Spinal cord (tissue), 10 donors: ENCODE data around the gene MFSD11. TPM values are rescaled to one million over a fixed set of nuclear protein-coding genes. Genes with fewer than 3 reads are reported as not detected.
A peak's percentile ranks its signal among the peaks of the same experiment; 100 is the strongest.
"Not testable (repeated sequence)": the region's sequence is repeated elsewhere in the genome, so short reads cannot be mapped to it uniquely, and the experiment has no call there.

Experiments used
- DNase-seq, 6 donors: peaks; one replicate each; pipeline versions ENCODE4 v3.0.0 to v3.0.0-alpha.2; 2013 to 2015; ENCODE audit warnings: low spot score in 6 of 6, low read depth in 4 of 6
- H3K27ac ChIP-seq: one replicate; pipeline ENCODE4 v1.5.1; 2013; ENCODE audit warnings: low read depth, low read length, control low read depth
- H3K27me3 ChIP-seq: one replicate; pipeline ENCODE4 v1.6.1; 2013; ENCODE audit warnings: low read length; ENCODE audit not compliant: control insufficient read depth, insufficient read depth
- H3K36me3 ChIP-seq: one replicate; pipeline ENCODE4 v1.6.1; 2013; ENCODE audit warnings: low read length; ENCODE audit not compliant: control insufficient read depth, insufficient read depth
- H3K4me1 ChIP-seq: one replicate; pipeline ENCODE4 v1.6.1; 2013; ENCODE audit warnings: low read length; ENCODE audit not compliant: control insufficient read depth, insufficient read depth
- H3K4me3 ChIP-seq: one replicate; pipeline ENCODE4 v1.5.1; 2013; ENCODE audit warnings: low read depth, low read length, control low read depth
- H3K9me3 ChIP-seq: one replicate; pipeline ENCODE4 v1.6.1; 2013; ENCODE audit warnings: low read length; ENCODE audit not compliant: control insufficient read depth, insufficient read depth
- WGBS: methylation state at CpG from one replicate; pipeline ENCODE4 v1.1.5; 2013; ENCODE audit warnings: missing lambda C conversion rate; ENCODE audit not compliant: insufficient coverage; 5-methylcytosine and 5-hydroxymethylcytosine counted together
- polyA plus RNA-seq, 2 donors: library from polyadenylated mRNA; unstranded; fragments of 120-200 nt; gene quantifications; one replicate each; pipeline ENCODE4 v1.2.1, GENCODE V29; 2013; ENCODE audit not compliant: insufficient read length in 2 of 2
- total RNA-seq, 2 donors: library from RNA; depleted of rRNA in 1 of 2; stranded (reverse); fragments of 120-200 nt in 1 of 2; fragments of >200 nt in 1 of 2; gene quantifications; one replicate each; pipeline versions ENCODE4 v1.2.3 to v1.2.4, GENCODE V29; 2013 to 2014
- donor health status: healthy.

Gene MFSD11
- total and polyA plus RNA-seq, 4 donors, result 28.9 to 72.9 (median 41.3) TPM

DNA sequence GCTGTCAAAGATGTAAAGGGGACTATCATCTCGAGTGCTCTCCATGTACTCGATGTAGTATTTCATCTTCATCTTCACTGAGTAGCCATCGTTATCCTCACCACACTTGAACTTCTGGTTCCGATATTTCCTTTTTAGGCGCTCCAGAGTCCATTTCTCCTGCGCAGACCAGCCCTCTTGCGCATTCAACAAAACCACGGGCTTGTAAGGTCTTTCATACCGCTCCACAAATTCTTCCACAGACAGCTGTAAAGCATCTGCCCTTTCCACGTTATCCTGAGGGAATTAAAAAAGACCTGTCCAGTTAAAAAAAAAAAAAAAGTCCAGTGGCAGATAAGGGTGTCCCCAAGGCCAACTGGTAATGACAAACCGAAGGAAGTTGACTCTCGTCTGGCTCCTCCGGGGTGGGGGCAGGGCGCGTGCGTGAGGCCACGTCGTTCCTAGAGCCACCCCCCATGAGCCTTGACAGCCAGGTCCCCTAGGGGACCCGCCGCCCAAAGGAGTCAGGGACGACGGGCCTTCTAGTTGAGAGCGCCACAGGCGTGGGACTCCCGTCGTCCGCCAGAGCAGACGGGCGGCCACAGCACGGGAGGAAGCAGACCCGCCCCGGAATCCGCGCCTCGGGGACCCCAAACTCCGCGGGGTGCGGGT, 12.2 kb upstream of the MFSD11 start:
- H3K4me3 ChIP-seq, result peak overlapping the region; percentile 84
- peak in 2 of 6 donors; percentile 39 to 66 for DNase-seq
- 10% methylated on average over 35 of the region's 38 CpGs for WGBS
- no peaks in the 10 kb centered on the region for H3K27me3 ChIP-seq
- H3K4me1 ChIP-seq, result peaks cover 28% of the 10 kb centered on the region
- no peaks in the 10 kb centered on the region for H3K9me3 ChIP-seq
- H3K36me3 ChIP-seq, result peaks cover 43% of the 10 kb centered on the region
- peak overlapping the region; percentile 96 for H3K27ac ChIP-seq

DNA sequence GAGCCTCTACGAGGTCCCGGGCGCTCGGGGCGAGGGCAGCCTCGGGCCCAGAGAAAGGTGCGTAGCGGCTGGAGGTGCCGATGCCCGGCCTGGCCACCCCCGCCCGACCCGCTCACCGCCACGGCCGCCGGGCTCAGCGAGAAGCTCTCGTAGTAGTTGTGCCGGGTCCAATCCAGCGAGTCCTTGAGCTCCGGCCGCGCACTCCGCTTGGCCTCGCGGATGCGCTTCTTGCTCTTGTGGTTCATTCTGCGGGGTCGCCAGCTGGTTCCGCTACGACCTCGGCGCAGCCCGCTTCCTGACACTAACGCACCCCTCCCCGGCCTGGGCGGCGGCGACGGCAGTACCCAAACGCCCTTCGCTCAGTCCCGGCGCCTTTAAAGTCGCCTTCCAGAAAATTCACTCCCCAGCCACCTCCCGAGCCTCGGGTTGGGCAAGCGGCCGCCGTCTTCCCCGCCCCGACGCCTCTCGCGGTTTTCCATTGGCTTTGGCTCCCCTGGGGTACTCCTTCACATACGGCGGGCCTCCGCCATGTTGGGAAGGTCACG, 11.6 kb upstream of the MFSD11 start, which contains the start of gene JMJD6:
Gene JMJD6, minus strand, starts transcription at position 376 of the 545 bp plus-strand sequence. Its CDS starts 131 bp downstream, at position 245.
- 0% methylated on average over 60 of the region's 60 CpGs for WGBS
- Histone ChIP-seq H3K9me3 (no peaks in the 10 kb centered on the region), H3K36me3 (peaks cover 38% of the 10 kb centered on the region), H3K27me3 (no peaks in the 10 kb centered on the region), H3K4me1 (peaks cover 28% of the 10 kb centered on the region), H3K4me3 (peak within 1 kb of the TSS; percentile 84), H3K27ac (peak within 1 kb of the TSS; percentile 96)
- peak in 5 of 6 donors; percentile 82 to 99 (median 94) for DNase-seq

DNA sequence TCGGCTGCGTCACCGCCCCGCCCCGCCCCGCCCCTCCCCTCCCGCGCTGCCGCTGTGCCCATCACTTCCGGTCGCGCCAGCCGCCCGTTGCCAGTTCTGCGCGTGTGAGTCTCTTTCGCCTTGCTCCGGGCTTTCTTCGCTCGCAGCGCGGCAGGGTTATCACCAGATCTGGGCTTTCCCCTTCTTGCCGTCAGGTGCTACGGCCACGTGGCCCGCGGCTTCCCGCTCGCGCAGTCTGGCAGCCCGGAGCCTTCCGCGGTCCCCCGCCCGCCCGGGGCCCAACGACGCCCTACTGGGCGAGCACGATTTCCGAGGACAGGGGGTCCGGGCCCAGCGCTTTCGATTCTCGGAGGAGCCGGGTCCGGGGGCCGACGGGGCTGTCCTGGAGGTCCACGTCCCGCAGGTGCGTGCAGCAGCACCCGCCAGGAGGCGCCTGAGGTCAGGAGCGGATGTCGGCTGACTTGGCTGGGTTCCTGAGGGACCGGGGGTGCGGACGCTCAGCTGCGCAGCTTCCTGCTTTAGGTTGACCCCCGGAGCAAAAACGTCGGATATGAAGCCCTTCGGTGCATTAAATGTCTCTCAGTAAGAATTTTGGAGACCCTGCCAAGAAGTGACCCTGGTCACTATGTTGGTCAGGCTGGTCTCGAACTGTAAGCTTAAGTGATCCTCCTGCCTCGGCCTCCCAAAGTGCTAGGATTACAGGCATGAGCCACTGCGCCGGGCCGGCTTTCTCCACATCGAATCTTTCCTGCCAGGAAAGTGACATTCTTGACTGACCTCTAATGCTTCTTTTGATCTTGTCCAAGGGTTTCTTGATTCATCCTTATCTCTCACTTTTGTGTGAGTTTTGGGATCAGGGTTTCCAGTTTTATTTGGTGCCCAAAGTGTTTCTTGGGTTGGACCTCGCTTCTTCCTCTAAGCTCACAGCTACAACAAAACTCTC, 10.9 kb upstream of the MFSD11 start, which contains the start of gene METTL23:
Gene METTL23, plus strand, starts transcription at position 64 of the 943 bp plus-strand sequence. CDS start 2,872 bp downstream, outside the sequence.
- H3K9me3 ChIP-seq, result no peaks in the 10 kb centered on the region
- no peaks in the 10 kb centered on the region for H3K27me3 ChIP-seq
- H3K4me3 ChIP-seq, result peak within 1 kb of the TSS; percentile 84
- DNase-seq, result peak in 2 of 6 donors; percentile 78 to 83
- H3K36me3 ChIP-seq, result peaks cover 33% of the 10 kb centered on the region
- peak within 1 kb of the TSS; percentile 96 for H3K27ac ChIP-seq
- peaks cover 28% of the 10 kb centered on the region for H3K4me1 ChIP-seq
- WGBS, result 3% methylated on average over 71 of the region's 71 CpGs

DNA sequence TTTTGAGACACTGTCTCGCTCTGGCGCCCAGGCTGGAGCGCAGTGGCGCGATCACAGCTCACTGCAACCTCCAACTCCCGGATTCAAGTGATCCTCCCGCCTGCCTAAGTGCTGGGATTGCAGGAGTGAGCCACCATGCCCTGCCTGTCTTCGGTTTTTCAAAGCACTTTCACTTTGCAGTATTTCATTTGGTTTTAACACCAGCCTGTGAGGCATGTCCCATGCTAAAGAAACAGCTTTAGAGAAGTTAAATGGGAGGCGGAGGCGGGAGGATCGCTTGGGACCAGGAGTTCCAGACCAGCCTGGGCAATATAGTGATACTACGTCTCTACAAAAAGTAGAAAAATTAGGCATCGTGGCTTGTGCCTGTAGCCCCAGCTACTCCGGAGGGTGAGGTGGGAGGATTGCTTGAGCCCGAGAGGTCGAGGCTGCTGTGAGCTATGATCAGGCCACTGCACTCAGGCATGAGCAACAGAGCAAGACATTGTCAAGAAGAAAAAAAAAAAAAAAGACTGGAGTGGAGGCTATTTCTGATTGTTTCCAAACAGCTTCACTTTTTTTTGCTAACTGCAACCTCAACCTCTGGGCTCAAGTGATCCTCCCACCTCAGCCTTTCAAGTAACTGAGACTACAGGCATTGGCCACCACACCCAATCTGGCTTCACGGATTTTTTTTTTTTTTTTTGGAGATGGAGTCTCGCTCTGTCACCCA, 10.0 kb upstream of the MFSD11 start:
- Histone ChIP-seq H3K36me3 (peaks cover 32% of the 10 kb centered on the region), H3K4me3 (peak overlapping the region; percentile 84), H3K27ac (peak overlapping the region; percentile 96), H3K9me3 (no peaks in the 10 kb centered on the region), H3K27me3 (no peaks in the 10 kb centered on the region), H3K4me1 (peaks cover 32% of the 10 kb centered on the region)
- DNase-seq, result no peak
- whole genome bisulfite sequencing, result 82% methylated on average over 13 of the region's 18 CpGs

DNA sequence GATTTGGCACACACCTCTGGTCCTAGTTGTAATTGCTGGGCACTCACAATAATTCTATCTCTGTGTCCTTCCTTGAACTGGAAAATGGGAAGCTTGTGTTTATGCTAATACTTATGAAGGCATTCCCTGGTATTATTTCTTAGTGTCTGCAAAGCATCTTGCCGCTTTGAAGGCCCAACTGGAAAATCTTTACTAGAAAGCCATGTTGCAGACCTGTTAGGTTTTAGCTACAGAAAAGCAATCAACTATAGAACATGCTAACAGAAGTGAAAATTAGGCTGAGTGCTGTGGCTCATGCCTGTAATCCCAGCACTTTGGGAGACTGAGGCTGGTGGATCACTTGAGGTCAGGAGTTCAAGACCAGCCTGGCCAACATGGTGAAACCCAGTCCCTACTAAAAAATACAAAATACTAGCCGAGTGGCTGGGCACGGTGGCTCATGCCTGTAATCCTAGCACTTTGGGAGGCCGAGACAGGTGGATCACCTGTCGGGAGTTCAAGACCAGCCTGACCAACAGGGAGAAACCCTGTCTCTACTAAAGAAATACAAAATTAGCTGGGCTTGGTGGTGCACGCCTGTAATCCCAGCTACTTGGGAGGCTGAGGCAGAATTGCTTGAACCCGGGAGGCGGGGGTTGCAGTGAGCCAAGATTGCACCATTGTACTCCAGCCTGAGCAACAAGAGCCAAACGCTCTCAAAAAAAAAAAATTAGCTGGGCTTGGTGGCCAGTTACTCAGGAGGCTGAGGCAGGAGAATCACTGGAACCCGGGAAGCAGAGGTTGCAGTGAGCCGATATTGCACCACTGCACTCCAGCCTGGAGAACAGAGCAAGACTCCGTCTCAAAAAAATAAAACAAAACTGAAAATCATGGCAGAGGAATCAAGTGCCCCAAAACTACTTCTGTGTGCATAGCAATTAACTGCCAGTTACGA, 5.9 kb upstream of the MFSD11 start:
- DNase-seq, H3K4me3 ChIP-seq, H3K9me3 ChIP-seq, H3K27me3 ChIP-seq, H3K27ac ChIP-seq: not testable (repeated sequence)
- H3K36me3 ChIP-seq, result peaks cover 21% of the 10 kb centered on the region
- WGBS, result 98% methylated on average over 11 of the region's 13 CpGs
- peaks cover 20% of the 10 kb centered on the region for H3K4me1 ChIP-seq

DNA sequence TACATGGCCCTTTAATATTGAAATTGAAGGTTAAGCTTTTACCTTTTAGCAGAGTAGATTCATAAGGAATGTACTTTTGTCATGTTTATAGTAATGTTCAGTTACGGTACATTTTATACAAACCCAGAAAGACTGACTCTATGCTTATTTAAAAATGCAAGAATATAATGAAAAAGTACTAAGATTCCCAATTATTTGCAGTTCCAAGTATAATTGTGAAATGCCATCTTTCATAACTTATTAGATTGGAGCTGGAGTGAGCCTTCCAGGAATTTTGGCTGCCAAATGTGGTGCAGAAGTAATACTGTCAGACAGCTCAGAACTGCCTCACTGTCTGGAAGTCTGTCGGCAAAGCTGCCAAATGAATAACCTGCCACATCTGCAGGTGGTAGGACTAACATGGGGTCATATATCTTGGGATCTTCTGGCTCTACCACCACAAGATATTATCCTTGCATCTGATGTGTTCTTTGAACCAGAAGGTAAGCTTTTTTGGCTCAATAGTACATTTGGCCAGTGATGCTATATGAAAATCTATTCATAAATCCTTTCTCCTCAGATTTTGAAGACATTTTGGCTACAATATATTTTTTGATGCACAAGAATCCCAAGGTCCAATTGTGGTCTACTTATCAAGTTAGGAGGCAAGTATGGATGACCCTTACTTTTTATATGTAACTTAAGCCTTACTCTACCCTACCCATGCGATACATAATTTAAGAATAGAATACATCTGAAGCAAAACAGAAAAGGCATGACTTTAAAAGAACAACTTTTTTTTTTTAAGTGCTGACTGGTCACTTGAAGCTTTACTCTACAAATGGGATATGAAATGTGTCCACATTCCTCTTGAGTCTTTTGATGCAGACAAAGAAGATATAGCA, 4.9 kb upstream of the MFSD11 start:
- Histone ChIP-seq H3K4me3 (no peak overlapping the region), H3K27ac (no peak overlapping the region)
- 50% methylated on average over 1 of the region's 3 CpGs for WGBS

DNA sequence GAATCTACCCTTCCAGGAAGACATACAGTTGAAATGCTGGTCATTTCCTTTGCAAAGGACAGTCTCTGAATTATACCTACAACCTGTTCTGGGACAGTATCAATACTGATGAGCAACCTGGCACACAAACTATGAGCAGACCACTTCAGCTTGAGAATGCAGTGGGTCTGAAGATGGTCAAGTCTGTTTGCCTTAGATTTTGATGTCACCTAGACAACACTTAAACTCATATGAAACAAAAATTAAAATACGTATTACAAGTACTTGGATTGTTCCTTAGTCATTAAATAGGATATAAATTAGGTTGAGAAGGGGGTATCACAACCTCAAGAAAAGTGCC, 4.3 kb upstream of the MFSD11 start:
- Histone ChIP-seq H3K9me3 (no peaks in the 10 kb centered on the region), H3K4me1 (peaks cover 8% of the 10 kb centered on the region), H3K27ac (no peak overlapping the region), H3K27me3 (no peaks in the 10 kb centered on the region), H3K36me3 (peaks cover 21% of the 10 kb centered on the region), H3K4me3 (no peak overlapping the region)
- DNase-seq, result no peak
- no CpG with 5 or more reads among the region's 1 CpG for WGBS

More for the DNA sequence above, 4.9 kb upstream of the MFSD11 start:
- Histone ChIP-seq H3K9me3 (no peaks in the 10 kb centered on the region), H3K36me3 (peaks cover 21% of the 10 kb centered on the region), H3K27me3 (no peaks in the 10 kb centered on the region), H3K4me1 (peaks cover 10% of the 10 kb centered on the region)
- no peak for DNase-seq
